Endodermal cell (in vitro differentiated cells): Measurements from ENCODE around the gene GRK4. TPM values are rescaled to one million over a fixed set of nuclear protein-coding genes. Genes with fewer than 3 reads are reported as not detected.
A peak's percentile ranks its signal among the peaks of the same experiment; 100 is the strongest.

ENCODE experiments used
- DNase-seq: peaks from one replicate; pipeline ENCODE4 v3.0.0-alpha.2; 2017
- H3K27ac ChIP-seq: 2 replicates; pipeline ENCODE4 v1.5.1; 2013; ENCODE audit warnings: mild to moderate bottlenecking, low read depth, low read length, moderate library complexity
- H3K27me3 ChIP-seq: 2 replicates; pipeline ENCODE4 v1.6.1; 2013; ENCODE audit warnings: mild to moderate bottlenecking, low read length, moderate library complexity; ENCODE audit not compliant: insufficient read depth, control insufficient read depth, poor library complexity, severe bottlenecking
- H3K36me3 ChIP-seq: 2 replicates; pipeline ENCODE4 v1.7.0; 2013; ENCODE audit warnings: mild to moderate bottlenecking, low read length, moderate library complexity; ENCODE audit not compliant: control insufficient read depth, insufficient read depth
- H3K4me1 ChIP-seq: one replicate; pipeline ENCODE4 v1.7.0; 2013; ENCODE audit warnings: low read length; ENCODE audit not compliant: control insufficient read depth, insufficient read depth
- H3K4me3 ChIP-seq: 2 replicates; pipeline ENCODE4 v1.5.1; 2013; ENCODE audit warnings: mild to moderate bottlenecking, low read length, moderate library complexity
- H3K9ac ChIP-seq: 2 replicates; pipeline ENCODE4 v1.6.1; 2013; ENCODE audit warnings: mild to moderate bottlenecking, low read length, moderate library complexity; ENCODE audit not compliant: poor library complexity, severe bottlenecking; ENCODE audit errors: extremely low read depth
- H3K9me3 ChIP-seq: 2 replicates; pipeline ENCODE4 v1.6.1; 2013; ENCODE audit warnings: mild to moderate bottlenecking, low read length, moderate library complexity; ENCODE audit not compliant: control insufficient read depth
- H3K27ac Mint-ChIP-seq: 2 replicates; pipeline ENCODE4 v1.8.0; 2020; ENCODE audit warnings: mixed read lengths
- H3K27me3 Mint-ChIP-seq: 2 replicates; pipeline ENCODE4 v1.8.0; 2021; ENCODE audit warnings: mild to moderate bottlenecking, mixed read lengths; ENCODE audit not compliant: insufficient read depth
- H3K36me3 Mint-ChIP-seq: 2 replicates; pipeline ENCODE4 v1.8.0; 2020; ENCODE audit warnings: low read depth, mixed read lengths
- H3K4me1 Mint-ChIP-seq: 2 replicates; pipeline ENCODE4 v1.8.0; 2020; ENCODE audit warnings: mixed read lengths
- H3K4me3 Mint-ChIP-seq: 2 replicates; pipeline ENCODE4 v1.8.0; 2020; ENCODE audit warnings: mild to moderate bottlenecking, moderate library complexity, mixed read lengths
- H3K9me3 Mint-ChIP-seq: 2 replicates; pipeline ENCODE4 v1.8.0; 2020; ENCODE audit warnings: mild to moderate bottlenecking, mixed read lengths
- CTCF ChIP-seq: fragments of 200-600 bp; sonication (generic); conservative IDR thresholded peaks from 2 replicates; pipeline ENCODE4 v1.5.0; 2021; ENCODE audit warnings: antibody characterized with exemption, mild to moderate bottlenecking
- WGBS, 2 experiments: methylation state at CpG; one replicate each; pipeline versions ENCODE4 v1.1.5 to v1.1.7; 2013; ENCODE audit warnings: missing lambda C conversion rate in 2 of 2, mixed read lengths in 1 of 2; ENCODE audit not compliant: insufficient coverage in 1 of 2, insufficient read length in 1 of 2; 5-methylcytosine and 5-hydroxymethylcytosine counted together
- total RNA-seq, 2 donors: library from RNA; stranded (reverse); fragmentation: NEBNext Ultra II Directional in 1 of 2; extraction: Animal tissue kit (Norgen Biotek cat#: 25700) in 1 of 2; gene quantifications; 2 replicates in 1 of 2; 3 replicates in 1 of 2; pipeline ENCODE4 v1.2.1, GENCODE V29; 2021

GRK4 gene
- total RNA-seq, 2 donors from 2014 or later = 2.8 to 4.2 TPM

DNA sequence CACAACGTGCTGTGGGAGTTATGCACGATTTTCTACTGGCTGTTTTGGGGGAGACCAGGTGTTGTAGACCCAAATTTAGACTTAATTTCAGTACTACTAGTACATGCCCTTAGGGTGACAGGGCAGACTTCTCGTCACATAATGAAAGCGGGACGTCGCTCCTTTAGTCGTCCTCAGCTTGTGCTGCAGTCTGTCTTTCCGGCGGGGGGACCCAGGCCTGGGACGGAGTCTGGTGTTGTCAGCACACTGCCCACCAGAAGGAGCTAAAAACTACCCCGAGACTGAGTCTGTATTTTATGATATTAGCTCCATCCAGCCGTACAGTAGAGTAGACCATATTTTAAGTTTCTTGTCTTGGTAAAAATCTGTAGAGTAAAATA is 35.7 kb upstream of the GRK4 start:
- Histone ChIP-seq H3K27ac (no peak overlapping the region), H3K27me3 (no peaks in the 10 kb centered on the region), H3K4me3 (no peak overlapping the region), H3K4me1 (peaks cover 3% of the 10 kb centered on the region), H3K9me3 (no peaks in the 10 kb centered on the region), H3K36me3 (peaks cover 83% of the 10 kb centered on the region), H3K9ac (no peak overlapping the region)
- Mint-ChIP-seq H3K9me3 (no peaks in the 10 kb centered on the region), H3K27me3 (no peaks in the 10 kb centered on the region), H3K4me3 (no peak overlapping the region), H3K4me1 (peaks cover 8% of the 10 kb centered on the region), H3K27ac (peak overlapping the region; percentile 66), H3K36me3 (peaks cover 59% of the 10 kb centered on the region)
- no peak for DNase-seq
- 95 to 98% methylated on average over 12 of the region's 12 CpGs for WGBS, 2 experiments
- no peak for TF ChIP-seq CTCF

GRCh38 chr4:2928242-2929176 is 34.9 kb upstream of the GRK4 start:
- Histone ChIP-seq H3K9me3 (no peaks in the 10 kb centered on the region), H3K27ac (no peak overlapping the region), H3K4me1 (no peaks in the 10 kb centered on the region), H3K27me3 (no peaks in the 10 kb centered on the region), H3K4me3 (no peak overlapping the region), H3K36me3 (peaks cover 77% of the 10 kb centered on the region), H3K9ac (no peak overlapping the region)
- Mint-ChIP-seq H3K27ac (peak overlapping the region; percentile 14), H3K27me3 (no peaks in the 10 kb centered on the region), H3K36me3 (peaks cover 53% of the 10 kb centered on the region), H3K9me3 (no peaks in the 10 kb centered on the region), H3K4me1 (peaks cover 7% of the 10 kb centered on the region), H3K4me3 (no peak overlapping the region)
- no peak for DNase-seq
- 92 to 96% methylated on average over 29 to 32 of the region's 32 CpGs for WGBS, 2 experiments
- TF ChIP-seq CTCF = no peak

DNA sequence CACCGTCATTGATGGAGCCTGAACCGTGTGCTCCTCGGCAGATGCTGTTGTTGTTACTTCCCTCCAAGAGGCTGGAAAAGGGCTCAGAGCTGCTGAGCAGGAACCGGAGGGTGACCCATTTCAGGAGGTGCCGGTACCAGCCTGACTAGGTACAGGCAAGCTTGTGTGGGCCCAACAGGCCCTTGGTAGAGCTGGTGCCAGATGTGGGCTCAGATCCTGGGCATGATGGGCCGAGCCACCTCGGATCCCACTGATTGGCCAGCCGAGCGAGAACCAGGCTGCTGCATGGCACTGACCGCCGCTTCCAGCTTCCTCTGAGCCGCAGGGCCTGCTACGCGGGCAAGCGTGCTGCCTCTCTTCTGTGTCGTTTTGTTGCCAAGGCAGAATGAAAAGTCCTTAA is 33.9 kb upstream of the GRK4 start:
- Mint-ChIP-seq H3K4me1 (peaks cover 4% of the 10 kb centered on the region), H3K36me3 (peaks cover 46% of the 10 kb centered on the region), H3K27me3 (no peaks in the 10 kb centered on the region), H3K9me3 (no peaks in the 10 kb centered on the region), H3K27ac (no peak overlapping the region), H3K4me3 (no peak overlapping the region)
- no peaks in the 10 kb centered on the region for H3K4me1 ChIP-seq
- no peaks in the 10 kb centered on the region for H3K27me3 ChIP-seq
- H3K9ac ChIP-seq = no peak overlapping the region
- 94% methylated on average over 15 to 16 of the region's 16 CpGs for WGBS, 2 experiments
- no peak overlapping the region for H3K4me3 ChIP-seq
- H3K27ac ChIP-seq = peak overlapping the region; percentile 11
- no peak for TF ChIP-seq CTCF
- peaks cover 67% of the 10 kb centered on the region for H3K36me3 ChIP-seq
- no peaks in the 10 kb centered on the region for H3K9me3 ChIP-seq
- no peak for DNase-seq
